Measurements from ENCODE around the gene JAGN1.
"Not testable (repeated sequence)": the region's sequence is repeated elsewhere in the genome, so short reads cannot be mapped to it uniquely, and the experiment has no call there.

Gene JAGN1

DNA sequence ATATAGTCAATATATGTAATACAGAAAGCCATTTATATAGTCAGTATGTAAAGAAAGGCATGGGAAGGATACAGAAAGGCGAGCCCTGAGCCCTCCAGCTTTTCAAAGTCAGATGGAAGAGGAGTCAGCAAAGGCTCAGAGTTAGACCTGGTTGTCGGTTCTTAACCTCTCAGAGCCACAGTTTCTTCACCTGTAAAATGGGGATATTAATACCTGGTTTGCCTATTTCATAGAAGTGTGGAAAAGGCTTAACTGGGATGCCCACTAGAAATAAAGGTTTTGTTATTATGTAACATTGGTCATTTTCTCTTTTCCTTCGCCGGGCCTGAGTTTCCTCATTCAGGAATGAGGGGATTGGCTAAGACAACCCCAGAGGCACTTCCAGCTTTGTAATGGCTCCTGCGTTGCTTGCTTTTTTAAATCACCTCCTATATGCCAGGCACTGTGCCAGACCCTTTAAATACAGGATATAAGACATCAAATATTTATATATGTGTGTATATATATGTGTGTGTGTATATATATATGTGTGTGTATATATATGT is 45.6 kb downstream of the JAGN1 start:
- no peak for DNase-seq (ENCODE audit: low spot score)

DNA sequence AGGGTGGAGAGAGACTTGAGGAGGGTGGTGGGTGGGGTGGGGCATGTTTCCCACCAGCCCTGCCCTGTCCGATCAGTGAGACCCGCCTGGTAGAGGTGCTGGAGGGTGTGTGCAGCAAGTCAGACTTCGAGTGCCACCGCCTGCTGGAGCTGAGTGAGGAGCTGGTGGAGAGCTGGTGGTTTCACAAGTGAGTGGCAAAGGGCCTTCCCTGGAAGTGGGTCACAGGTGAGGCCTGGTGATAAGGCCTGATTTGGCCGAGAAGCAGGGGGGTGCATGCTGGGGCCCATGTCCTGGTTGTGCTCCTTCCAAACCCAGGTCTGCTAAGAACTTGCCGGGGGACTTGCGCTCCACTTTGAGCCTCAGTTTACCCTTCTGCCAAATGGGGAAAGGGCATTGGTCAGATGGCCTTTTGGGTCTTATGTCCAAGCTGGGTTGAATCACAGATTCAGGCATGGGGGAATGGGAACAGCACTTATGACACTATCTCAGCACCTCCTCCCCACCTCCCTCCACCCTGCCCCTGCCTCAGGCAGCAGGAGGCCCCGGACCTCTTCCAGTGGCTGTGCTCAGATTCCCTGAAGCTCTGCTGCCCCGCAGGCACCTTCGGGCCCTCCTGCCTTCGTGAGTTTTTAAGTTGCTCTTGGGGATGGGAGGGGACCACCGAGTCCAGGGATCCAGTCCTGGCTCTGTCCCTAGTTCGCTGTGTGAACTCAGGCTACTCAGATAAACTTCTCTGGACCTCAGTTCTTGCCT is 47.3 kb downstream of the JAGN1 start:
- Histone ChIP-seq H3K9me3 (ENCODE audit: severe bottlenecking) (no peaks in the 10 kb centered on the region), H3K27ac (ENCODE audit: poor library complexity, severe bottlenecking) (no peak overlapping the region), H3K4me1 (ENCODE audit: insufficient read depth, poor library complexity, severe bottlenecking) (peaks cover 11% of the 10 kb centered on the region), H3K4me3 (ENCODE audit: severe bottlenecking) (no peak overlapping the region), H3K27me3 (ENCODE audit: insufficient read depth, poor library complexity, severe bottlenecking) (no peaks in the 10 kb centered on the region), H3K36me3 (ENCODE audit: low read depth) (peaks cover 34% of the 10 kb centered on the region)
- DNase-seq (ENCODE audit: low spot score) = no peak
- TF ChIP-seq, protein P1, sequence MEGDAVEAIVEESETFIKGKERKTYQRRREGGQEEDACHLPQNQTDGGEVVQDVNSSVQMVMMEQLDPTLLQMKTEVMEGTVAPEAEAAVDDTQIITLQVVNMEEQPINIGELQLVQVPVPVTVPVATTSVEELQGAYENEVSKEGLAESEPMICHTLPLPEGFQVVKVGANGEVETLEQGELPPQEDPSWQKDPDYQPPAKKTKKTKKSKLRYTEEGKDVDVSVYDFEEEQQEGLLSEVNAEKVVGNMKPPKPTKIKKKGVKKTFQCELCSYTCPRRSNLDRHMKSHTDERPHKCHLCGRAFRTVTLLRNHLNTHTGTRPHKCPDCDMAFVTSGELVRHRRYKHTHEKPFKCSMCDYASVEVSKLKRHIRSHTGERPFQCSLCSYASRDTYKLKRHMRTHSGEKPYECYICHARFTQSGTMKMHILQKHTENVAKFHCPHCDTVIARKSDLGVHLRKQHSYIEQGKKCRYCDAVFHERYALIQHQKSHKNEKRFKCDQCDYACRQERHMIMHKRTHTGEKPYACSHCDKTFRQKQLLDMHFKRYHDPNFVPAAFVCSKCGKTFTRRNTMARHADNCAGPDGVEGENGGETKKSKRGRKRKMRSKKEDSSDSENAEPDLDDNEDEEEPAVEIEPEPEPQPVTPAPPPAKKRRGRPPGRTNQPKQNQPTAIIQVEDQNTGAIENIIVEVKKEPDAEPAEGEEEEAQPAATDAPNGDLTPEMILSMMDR (IDR thresholded peaks at IDR 0.05; ENCODE audit: poor library complexity, severe bottlenecking) = no peak
- no peak for ATAC-seq (ENCODE audit: low read depth)

More for the DNA sequence above, 45.6 kb downstream of the JAGN1 start:
- H3K27ac ChIP-seq (ENCODE audit: poor library complexity, severe bottlenecking) = no peak overlapping the region
- H3K4me1 ChIP-seq (ENCODE audit: insufficient read depth, poor library complexity, severe bottlenecking) = peaks cover 15% of the 10 kb centered on the region
- no peak overlapping the region for H3K4me3 ChIP-seq (ENCODE audit: severe bottlenecking)
- ATAC-seq (ENCODE audit: low read depth) = no peak
- TF ChIP-seq, protein P1 (IDR thresholded peaks at IDR 0.05; ENCODE audit: poor library complexity, severe bottlenecking) = no peak
- H3K9me3 ChIP-seq (ENCODE audit: severe bottlenecking) = no peaks in the 10 kb centered on the region
- peaks cover 30% of the 10 kb centered on the region for H3K36me3 ChIP-seq (ENCODE audit: low read depth)
- H3K27me3 ChIP-seq (ENCODE audit: insufficient read depth, poor library complexity, severe bottlenecking) = no peaks in the 10 kb centered on the region

DNA sequence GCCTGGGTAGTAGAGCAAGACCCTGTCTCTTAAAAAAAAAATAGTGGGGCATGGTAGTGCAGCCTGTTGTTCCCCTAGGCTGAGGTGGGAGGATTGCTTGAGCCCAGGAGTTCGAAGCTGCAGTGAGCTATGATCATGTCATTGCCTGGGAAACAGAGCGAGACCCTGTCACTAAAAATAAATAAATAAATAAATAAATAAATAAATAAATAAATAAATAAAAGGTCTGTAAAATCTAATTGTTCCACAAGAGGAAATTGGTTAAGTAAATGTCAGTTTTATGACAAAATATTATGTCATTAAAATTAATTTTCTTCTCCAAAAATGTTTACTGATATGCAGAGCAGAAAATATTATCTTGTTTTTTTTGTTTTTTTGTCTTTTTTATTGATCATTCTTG is 48.6 kb downstream of the JAGN1 start:
- DNase-seq (ENCODE audit: low spot score) (no peak), ATAC-seq (ENCODE audit: low read depth) (no peak)
- no peak overlapping the region for H3K4me3 ChIP-seq (ENCODE audit: severe bottlenecking)
- H3K27ac ChIP-seq (ENCODE audit: poor library complexity, severe bottlenecking) = no peak overlapping the region
- peaks cover 34% of the 10 kb centered on the region for H3K36me3 ChIP-seq (ENCODE audit: low read depth)
- no peaks in the 10 kb centered on the region for H3K9me3 ChIP-seq (ENCODE audit: severe bottlenecking)
- H3K27me3 ChIP-seq (ENCODE audit: insufficient read depth, poor library complexity, severe bottlenecking) = no peaks in the 10 kb centered on the region
- TF ChIP-seq, protein P1 (IDR thresholded peaks at IDR 0.05; ENCODE audit: poor library complexity, severe bottlenecking) = no peak
- peaks cover 11% of the 10 kb centered on the region for H3K4me1 ChIP-seq (ENCODE audit: insufficient read depth, poor library complexity, severe bottlenecking)

DNA sequence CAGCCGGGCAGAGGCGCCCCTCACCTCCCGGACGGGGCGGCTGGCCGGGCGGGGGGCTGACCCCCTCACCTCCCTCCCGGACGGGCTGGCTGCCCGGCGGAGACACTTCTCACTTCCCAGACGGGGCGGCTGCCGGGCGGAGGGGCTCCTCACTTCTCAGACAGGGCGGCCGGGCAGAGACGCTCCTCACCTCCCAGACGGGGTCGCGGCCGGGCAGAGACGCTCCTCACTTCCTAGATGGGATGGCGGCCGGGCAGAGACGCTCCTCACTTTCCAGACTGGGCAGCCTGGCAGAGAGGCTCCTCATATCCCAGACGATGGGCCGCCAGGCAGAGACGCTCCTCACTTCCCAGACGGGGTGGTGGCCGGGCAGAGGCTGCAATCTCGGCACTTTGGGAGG is 49.5 kb downstream of the JAGN1 start:
- H3K36me3 ChIP-seq (ENCODE audit: low read depth) = peaks cover 34% of the 10 kb centered on the region
- ATAC-seq (ENCODE audit: low read depth); H3K27me3 ChIP-seq (ENCODE audit: insufficient read depth, poor library complexity, severe bottlenecking); H3K27ac ChIP-seq (ENCODE audit: poor library complexity, severe bottlenecking); DNase-seq (ENCODE audit: low spot score); H3K4me3 ChIP-seq (ENCODE audit: severe bottlenecking); H3K9me3 ChIP-seq (ENCODE audit: severe bottlenecking); H3K4me1 ChIP-seq (ENCODE audit: insufficient read depth, poor library complexity, severe bottlenecking): not testable (repeated sequence)

DNA sequence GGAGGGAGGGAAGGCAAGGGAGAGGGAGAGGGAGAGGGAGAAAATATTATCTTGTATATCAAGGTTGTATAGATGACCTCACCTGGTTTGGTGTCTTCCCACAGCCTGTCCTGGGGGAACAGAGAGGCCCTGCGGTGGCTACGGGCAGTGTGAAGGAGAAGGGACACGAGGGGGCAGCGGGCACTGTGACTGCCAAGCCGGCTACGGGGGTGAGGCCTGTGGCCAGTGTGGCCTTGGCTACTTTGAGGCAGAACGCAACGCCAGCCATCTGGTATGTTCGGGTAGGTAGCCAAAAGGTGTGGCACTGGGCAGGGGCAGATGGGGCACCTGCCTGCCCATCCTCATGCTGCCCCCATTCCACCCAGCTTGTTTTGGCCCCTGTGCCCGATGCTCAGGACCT is 50.3 kb downstream of the JAGN1 start:
- H3K4me3 ChIP-seq (ENCODE audit: severe bottlenecking) = no peak overlapping the region
- peaks cover 28% of the 10 kb centered on the region for H3K36me3 ChIP-seq (ENCODE audit: low read depth)
- no peaks in the 10 kb centered on the region for H3K9me3 ChIP-seq (ENCODE audit: severe bottlenecking)
- DNase-seq (ENCODE audit: low spot score) (no peak), ATAC-seq (ENCODE audit: low read depth) (no peak)
- H3K4me1 ChIP-seq (ENCODE audit: insufficient read depth, poor library complexity, severe bottlenecking) = peaks cover 5% of the 10 kb centered on the region
- no peaks in the 10 kb centered on the region for H3K27me3 ChIP-seq (ENCODE audit: insufficient read depth, poor library complexity, severe bottlenecking)
- H3K27ac ChIP-seq (ENCODE audit: poor library complexity, severe bottlenecking) = no peak overlapping the region
- TF ChIP-seq, protein P1 (IDR thresholded peaks at IDR 0.05; ENCODE audit: poor library complexity, severe bottlenecking) = no peak
